ENCODE data around the gene ANKRD11. TPM values are rescaled to one million over a fixed set of nuclear protein-coding genes. Genes with fewer than 3 reads are reported as not detected.
"Not testable (repeated sequence)": the region's sequence is repeated elsewhere in the genome, so short reads cannot be mapped to it uniquely, and the experiment has no call there.

The ANKRD11 gene
- total RNA-seq, 4 donors from 2014 or later = 75.6 to 183 (median 108) TPM

DNA sequence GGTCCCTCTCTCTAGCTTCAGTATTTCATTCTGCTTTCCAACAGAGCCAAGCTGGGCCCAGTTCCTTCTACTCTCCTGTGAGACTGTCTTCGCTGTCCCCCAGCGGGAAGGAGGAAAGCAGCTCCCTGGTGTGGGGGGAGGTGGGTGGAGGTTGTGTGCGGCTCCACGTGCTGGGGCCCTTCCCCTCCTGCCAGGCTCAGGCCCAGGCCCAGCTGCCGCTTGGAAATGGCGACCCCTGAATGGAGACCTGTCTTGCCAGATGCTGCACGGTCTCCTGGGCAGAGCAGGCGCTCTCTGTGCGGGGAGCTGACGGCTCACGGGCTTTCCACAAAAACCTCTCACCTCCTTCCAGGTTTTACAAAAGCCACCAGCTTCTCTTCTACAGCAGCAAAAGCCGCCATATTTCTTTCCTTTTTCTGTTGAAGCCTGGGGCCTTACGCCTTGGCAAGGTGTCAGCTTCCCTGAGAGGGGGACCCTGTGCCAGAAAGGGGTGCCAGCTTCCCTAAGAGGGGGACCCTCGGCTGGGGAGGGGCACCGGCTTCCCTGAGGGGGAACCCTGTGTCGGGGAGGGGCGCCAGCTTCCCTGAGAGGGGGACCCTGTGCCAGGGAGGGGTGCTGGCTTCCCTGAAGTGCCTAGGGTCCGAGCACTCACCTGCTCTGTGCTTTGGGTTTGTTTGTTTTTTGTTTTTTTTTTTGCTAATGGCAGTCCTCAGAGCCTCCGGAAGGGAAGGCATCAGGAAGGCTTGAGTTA is 225.4 kb downstream of the ANKRD11 start:
- intact Hi-C loops (cut with DNase I; ENCODE audit: low total_unique reads) = no loop called here
- no peak overlapping the region for H3K4me3 ChIP-seq (ENCODE audit: low read depth, poor library complexity, severe bottlenecking)
- 75 to 86% methylated on average over 17 to 19 of the region's 19 CpGs for WGBS, 2 donors
- no peak for TF ChIP-seq POLR2A (IDR thresholded peaks at IDR 0.05)
- TF ChIP-seq, protein P1, sequence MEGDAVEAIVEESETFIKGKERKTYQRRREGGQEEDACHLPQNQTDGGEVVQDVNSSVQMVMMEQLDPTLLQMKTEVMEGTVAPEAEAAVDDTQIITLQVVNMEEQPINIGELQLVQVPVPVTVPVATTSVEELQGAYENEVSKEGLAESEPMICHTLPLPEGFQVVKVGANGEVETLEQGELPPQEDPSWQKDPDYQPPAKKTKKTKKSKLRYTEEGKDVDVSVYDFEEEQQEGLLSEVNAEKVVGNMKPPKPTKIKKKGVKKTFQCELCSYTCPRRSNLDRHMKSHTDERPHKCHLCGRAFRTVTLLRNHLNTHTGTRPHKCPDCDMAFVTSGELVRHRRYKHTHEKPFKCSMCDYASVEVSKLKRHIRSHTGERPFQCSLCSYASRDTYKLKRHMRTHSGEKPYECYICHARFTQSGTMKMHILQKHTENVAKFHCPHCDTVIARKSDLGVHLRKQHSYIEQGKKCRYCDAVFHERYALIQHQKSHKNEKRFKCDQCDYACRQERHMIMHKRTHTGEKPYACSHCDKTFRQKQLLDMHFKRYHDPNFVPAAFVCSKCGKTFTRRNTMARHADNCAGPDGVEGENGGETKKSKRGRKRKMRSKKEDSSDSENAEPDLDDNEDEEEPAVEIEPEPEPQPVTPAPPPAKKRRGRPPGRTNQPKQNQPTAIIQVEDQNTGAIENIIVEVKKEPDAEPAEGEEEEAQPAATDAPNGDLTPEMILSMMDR (IDR thresholded peaks at IDR 0.05) = no peak
- no peak for DNase-seq (ENCODE audit: low spot score in 2 of 2)

DNA sequence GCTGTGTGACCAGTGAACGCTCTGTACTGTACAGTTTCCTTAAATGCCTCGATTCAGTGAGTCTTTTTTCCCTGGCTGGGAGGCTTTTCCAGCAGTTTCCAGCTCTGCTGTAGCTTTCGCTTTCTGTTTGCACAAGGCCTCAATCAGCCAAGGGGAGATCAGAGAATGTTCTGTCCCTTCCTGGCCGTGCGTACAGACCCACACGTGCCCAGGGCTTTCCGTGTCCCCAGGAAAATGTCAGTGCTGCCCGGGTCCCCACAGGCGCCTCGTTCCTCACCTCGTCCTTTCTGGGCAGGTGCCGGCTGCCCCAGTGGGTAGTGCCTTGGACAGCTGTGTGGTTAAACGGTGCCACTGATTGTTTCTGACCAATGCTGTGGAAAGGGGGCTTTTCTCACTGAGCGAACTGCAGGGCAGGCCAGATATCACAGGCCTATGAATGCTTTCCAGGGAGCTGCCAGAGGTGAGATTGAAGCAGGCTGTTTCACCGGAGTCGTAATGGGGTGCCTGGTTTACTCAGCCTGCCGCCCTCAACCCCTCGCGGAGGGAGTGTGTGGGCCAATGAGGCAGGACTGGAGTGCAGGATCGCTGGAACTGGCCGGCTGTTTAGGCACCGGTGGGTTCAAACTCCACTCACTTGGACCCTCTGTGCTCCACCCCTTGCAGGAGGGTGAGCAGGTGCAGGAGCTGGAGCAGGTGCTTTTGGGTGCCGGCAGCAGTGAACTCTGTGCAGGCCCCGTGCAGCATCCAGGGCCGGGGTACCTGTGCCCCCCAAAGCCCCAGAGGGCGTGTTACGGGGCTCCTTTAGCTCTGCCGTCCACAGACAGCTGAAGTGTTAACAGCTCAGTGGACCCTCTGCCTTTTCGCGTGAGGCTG is 228.4 kb downstream of the ANKRD11 start:
- TF ChIP-seq, protein P1 (IDR thresholded peaks at IDR 0.05) = no peak
- TF ChIP-seq POLR2A (IDR thresholded peaks at IDR 0.05) = no peak
- no peak overlapping the region for H3K4me3 ChIP-seq (ENCODE audit: low read depth, poor library complexity, severe bottlenecking)
- 89 to 90% methylated on average over 27 to 30 of the region's 30 CpGs for WGBS, 2 donors
- DNase-seq (ENCODE audit: low spot score in 2 of 2) = no peak
- intact Hi-C loops (cut with DNase I; ENCODE audit: low total_unique reads) = no loop called here

DNA sequence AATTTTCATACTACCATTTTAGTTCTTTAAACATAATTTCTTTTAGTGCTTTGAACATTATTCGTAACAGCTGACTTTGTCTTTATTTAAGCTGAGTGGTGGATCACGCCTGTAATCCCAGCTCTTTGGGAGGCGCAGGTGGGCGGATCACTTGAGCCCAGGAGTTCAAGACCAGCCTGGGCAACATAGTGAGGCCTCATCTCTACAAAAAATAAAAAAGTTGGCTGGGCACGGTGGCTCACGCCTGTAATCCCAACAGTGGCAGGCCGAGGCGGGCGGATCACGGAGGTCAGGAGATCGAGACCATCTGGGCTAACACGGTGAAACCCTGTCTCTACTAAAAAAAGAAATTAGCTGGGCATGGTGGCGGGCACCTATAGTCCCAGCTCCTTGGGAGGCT is 230.5 kb downstream of the ANKRD11 start:
- WGBS, 2 donors = 94 to 95% methylated on average over 13 of the region's 13 CpGs
- intact Hi-C loops (cut with DNase I; ENCODE audit: low total_unique reads); DNase-seq (ENCODE audit: low spot score in 2 of 2); H3K4me3 ChIP-seq (ENCODE audit: low read depth, poor library complexity, severe bottlenecking): not testable (repeated sequence)

DNA sequence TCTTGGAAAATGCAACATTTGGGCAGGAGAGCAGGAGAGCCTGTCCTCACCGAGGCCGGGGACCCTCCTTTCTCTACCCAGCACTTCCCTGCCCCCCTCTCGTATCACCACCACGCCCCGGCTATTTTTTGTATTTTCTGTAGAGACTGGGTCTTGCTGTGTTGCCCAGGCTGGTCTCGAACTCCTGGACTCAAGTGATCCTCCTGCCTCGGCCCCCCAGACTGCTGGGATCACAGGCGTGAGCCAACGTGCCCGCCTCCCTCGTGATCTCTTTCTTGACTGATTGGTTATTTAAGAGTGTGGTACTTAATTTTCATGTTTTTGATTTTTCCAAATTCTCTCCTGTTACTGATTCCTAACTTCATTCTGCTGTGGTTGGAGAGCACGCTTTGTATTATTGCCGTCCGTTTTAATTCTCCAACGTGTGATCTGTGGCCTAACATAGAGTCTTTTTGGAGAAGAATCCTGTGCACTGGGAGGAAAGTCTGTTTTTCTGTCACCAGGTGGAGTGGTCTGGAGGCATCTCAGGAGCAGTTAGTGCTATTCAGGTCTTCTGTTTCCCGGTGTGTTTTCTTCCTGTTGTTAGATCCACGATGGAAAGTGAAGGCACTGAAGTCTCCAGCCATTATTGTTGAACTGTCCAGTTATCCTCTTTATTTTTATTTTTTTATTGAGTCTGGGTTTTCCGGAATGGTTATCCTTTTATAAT is 232.4 kb downstream of the ANKRD11 start:
- TF ChIP-seq, protein P1 (IDR thresholded peaks at IDR 0.05) = no peak
- no peak for TF ChIP-seq POLR2A (IDR thresholded peaks at IDR 0.05)
- WGBS, 2 donors = 69 to 70% methylated on average over 18 of the region's 18 CpGs
- DNase-seq (ENCODE audit: low spot score in 2 of 2) = no peak
- no peak overlapping the region for H3K4me3 ChIP-seq (ENCODE audit: low read depth, poor library complexity, severe bottlenecking)
- intact Hi-C loops (cut with DNase I; ENCODE audit: low total_unique reads) = no loop called here

DNA sequence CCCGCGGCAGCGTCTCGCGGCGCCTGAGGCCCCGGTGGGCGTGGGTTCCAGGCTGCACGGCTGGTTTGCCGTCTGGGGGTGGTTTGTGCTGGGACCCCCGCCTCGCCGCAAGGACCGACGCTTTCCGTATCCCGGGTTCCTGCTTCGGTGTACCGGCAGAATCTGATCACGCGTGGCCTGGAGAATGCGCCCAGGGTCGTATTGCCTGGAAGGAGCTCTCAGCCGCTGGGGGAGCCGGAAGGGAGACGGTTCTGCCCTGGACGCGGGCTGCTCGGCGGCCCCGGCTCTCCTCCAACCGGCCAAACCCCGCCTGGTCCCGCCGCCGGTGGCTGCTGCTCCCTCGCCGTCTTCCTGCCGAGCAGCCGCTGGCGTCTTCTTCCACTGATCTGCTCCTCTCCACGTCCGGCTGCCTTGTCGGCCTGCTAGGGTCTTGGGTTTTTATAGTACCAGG is 233.1 kb downstream of the ANKRD11 start:
- intact Hi-C loops (cut with DNase I; ENCODE audit: low total_unique reads) = no loop called here
- DNase-seq (ENCODE audit: low spot score in 2 of 2) = no peak
- WGBS, 2 donors = 1% methylated on average over 29 to 42 of the region's 44 CpGs
- TF ChIP-seq POLR2A (IDR thresholded peaks at IDR 0.05) = no peak
- H3K4me3 ChIP-seq (ENCODE audit: low read depth, poor library complexity, severe bottlenecking) = no peak overlapping the region

DNA sequence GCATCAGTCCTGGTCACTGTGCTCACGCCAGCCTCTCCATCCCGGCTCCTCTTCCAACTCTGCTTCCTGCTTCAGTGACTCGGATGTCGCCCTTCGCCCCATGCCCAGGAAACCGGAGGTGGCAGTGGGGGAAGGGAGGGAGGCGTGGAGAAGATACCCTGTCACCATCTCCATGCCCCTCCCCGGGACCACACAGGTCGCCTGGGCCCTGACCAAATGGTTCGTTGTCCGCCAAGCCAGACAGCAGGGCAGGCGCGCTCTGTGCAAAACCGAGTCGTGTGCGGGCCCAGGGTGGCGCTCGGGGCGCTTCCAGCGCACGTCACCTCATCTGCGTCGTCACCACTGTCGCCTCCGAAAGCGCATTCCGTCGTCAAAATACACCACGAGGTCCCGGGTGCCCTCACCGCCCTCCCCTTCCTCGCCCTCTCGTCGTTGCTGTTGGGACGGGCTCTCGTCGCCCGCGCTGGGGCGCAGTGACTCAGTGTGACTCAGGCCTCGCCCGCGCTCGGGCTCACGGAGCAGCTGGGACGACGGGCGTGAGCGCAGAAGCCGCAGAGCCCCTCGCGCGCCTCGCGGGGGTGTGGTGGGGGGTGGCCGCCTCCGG is 233.6 kb downstream of the ANKRD11 start:
- no peak overlapping the region for H3K4me3 ChIP-seq (ENCODE audit: low read depth, poor library complexity, severe bottlenecking)
- DNase-seq (ENCODE audit: low spot score in 2 of 2) = peak in 1 of 2 donors; percentile 91
- intact Hi-C loops (cut with DNase I; ENCODE audit: low total_unique reads) = no loop called here
- 10 to 21% methylated on average over 14 to 49 of the region's 57 CpGs for WGBS, 2 donors
- no peak for TF ChIP-seq POLR2A (IDR thresholded peaks at IDR 0.05)
- TF ChIP-seq, protein P1 (IDR thresholded peaks at IDR 0.05) = no peak
